Progenitor cell of endocrine pancreas (in vitro differentiated cells): ENCODE data around the gene CAMKMT. TPM values are rescaled to one million over a fixed set of nuclear protein-coding genes. Genes with fewer than 3 reads are reported as not detected.

Source experiments
- DNase-seq: peaks from one replicate; pipeline ENCODE4 v3.0.0; 2021; ENCODE audit warnings: low spot score; ENCODE audit not compliant: unreplicated experiment
- H3K27ac Mint-ChIP-seq: 2 replicates; pipeline ENCODE4 v1.8.0; 2021; ENCODE audit warnings: mild to moderate bottlenecking, moderate library complexity, mixed read lengths
- H3K27me3 Mint-ChIP-seq: 2 replicates; pipeline ENCODE4 v1.8.0; 2021; ENCODE audit warnings: mixed read lengths
- H3K36me3 Mint-ChIP-seq: 2 replicates; pipeline ENCODE4 v1.8.0; 2022; ENCODE audit warnings: mixed read lengths; ENCODE audit not compliant: insufficient read depth
- H3K4me1 Mint-ChIP-seq: 2 replicates; pipeline ENCODE4 v1.8.0; 2021; ENCODE audit warnings: low read depth, mixed read lengths
- H3K4me3 Mint-ChIP-seq: 2 replicates; pipeline ENCODE4 v1.8.0; 2021; ENCODE audit warnings: low read depth, mild to moderate bottlenecking, moderate library complexity, mixed read lengths
- H3K9me3 Mint-ChIP-seq: 2 replicates; pipeline ENCODE4 v1.8.0; 2021; ENCODE audit warnings: low read depth, mixed read lengths
- total RNA-seq: library from RNA; stranded (reverse); gene quantifications from 2 replicates; pipeline ENCODE4 v1.2.1, GENCODE V29; 2021
- TF ChIP-seq, protein P1 (sequence below): fragments of 200-600 bp; sonication (generic); IDR thresholded peaks from one replicate; pipeline ENCODE4 v1.5.0; 2021; ENCODE audit warnings: antibody characterized with exemption, mild to moderate bottlenecking; ENCODE audit not compliant: unreplicated experiment

CAMKMT gene
- total RNA-seq, 1 donor from 2014 or later, result 20.3 TPM

GRCh38 chr2:44354761-44355160 is 7.0 kb upstream of the CAMKMT start:
- Mint-ChIP-seq H3K9me3 (no peaks in the 10 kb centered on the region), H3K4me1 (peaks cover 2% of the 10 kb centered on the region), H3K27ac (no peak overlapping the region), H3K27me3 (no peaks in the 10 kb centered on the region), H3K36me3 (peaks cover 4% of the 10 kb centered on the region), H3K4me3 (no peak overlapping the region)
- TF ChIP-seq, protein P1, sequence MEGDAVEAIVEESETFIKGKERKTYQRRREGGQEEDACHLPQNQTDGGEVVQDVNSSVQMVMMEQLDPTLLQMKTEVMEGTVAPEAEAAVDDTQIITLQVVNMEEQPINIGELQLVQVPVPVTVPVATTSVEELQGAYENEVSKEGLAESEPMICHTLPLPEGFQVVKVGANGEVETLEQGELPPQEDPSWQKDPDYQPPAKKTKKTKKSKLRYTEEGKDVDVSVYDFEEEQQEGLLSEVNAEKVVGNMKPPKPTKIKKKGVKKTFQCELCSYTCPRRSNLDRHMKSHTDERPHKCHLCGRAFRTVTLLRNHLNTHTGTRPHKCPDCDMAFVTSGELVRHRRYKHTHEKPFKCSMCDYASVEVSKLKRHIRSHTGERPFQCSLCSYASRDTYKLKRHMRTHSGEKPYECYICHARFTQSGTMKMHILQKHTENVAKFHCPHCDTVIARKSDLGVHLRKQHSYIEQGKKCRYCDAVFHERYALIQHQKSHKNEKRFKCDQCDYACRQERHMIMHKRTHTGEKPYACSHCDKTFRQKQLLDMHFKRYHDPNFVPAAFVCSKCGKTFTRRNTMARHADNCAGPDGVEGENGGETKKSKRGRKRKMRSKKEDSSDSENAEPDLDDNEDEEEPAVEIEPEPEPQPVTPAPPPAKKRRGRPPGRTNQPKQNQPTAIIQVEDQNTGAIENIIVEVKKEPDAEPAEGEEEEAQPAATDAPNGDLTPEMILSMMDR, result no peak
- no peak for DNase-seq

DNA sequence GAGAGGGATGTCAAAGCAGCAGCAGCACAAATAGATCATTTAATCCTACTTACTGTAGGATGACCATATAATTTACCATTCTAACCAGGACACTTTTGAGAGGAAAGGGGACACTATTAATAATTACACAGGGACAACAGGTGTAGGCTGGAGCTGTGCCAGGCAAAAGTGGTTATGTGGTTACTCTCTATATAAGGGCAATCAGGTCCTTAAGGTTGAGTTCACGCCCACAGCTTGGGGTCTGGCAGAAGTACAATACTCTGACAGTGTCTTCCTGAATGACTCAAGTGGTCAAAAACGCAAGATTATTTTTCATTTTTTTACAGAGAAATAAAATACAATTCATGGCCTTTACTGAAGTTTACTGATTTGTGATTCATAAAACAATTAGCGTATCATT is 3.2 kb upstream of the CAMKMT start:
- peaks cover 4% of the 10 kb centered on the region for H3K36me3 Mint-ChIP-seq
- no peak overlapping the region for H3K27ac Mint-ChIP-seq
- DNase-seq, result no peak
- H3K9me3 Mint-ChIP-seq, result no peaks in the 10 kb centered on the region
- H3K27me3 Mint-ChIP-seq, result no peaks in the 10 kb centered on the region
- peaks cover 11% of the 10 kb centered on the region for H3K4me1 Mint-ChIP-seq
- H3K4me3 Mint-ChIP-seq, result no peak overlapping the region
- TF ChIP-seq, protein P1, result no peak

- DNase-seq, result no peak
- Mint-ChIP-seq H3K4me1 (peaks cover 11% of the 10 kb centered on the region), H3K4me3 (peak overlapping the region; percentile 98), H3K27ac (peak overlapping the region; percentile 100), H3K27me3 (no peaks in the 10 kb centered on the region), H3K36me3 (no peaks in the 10 kb centered on the region), H3K9me3 (no peaks in the 10 kb centered on the region)
- TF ChIP-seq, protein P1, result no peak
These were observed 908 bp upstream of the CAMKMT start for GRCh38 chr2:44360749-44361329.

DNA sequence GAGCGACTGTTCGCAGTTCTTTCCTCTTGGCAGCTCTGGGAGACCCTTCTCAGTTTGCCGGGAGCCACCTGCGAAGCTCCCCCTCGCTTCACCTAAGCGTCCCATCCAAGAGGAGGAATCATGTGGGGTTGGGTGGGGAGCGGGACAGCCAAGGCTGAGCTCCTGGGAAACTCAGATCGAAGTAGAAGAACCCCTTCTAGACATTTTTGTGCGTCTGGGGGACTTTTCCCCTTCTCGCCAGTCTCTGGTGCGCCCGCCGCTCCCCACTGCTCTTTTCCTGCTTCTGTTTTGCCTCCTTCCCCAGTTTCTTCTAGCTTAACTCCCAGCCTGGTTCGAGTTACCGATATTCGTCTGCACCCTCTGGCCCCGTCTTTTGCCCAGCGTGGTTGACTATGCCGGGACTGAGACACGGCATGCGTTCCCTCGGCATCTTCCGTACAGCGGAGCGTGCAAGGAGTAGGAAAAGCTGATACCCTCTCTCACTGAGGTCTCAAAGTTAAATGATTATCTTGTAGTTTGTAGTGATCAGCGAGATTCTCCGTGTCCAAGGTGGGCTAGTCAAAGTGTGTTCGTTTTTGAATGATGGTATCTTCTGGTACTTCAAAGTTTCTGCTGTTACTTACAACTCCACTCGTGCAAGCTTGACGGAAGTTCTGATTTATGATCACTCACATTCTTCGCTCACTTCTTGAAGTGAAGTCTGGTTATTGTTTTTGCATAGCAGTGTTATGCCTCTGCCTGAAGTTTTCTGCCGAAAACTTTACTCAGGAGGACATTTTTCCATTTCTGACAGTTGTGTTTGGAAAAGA is 664 bp downstream of the CAMKMT start:
- TF ChIP-seq, protein P1, result no peak
- no peaks in the 10 kb centered on the region for H3K9me3 Mint-ChIP-seq
- DNase-seq, result no peak
- no peaks in the 10 kb centered on the region for H3K36me3 Mint-ChIP-seq
- peak overlapping the region; percentile 100 for H3K27ac Mint-ChIP-seq
- peak overlapping the region; percentile 98 for H3K4me3 Mint-ChIP-seq
- no peaks in the 10 kb centered on the region for H3K27me3 Mint-ChIP-seq
- peaks cover 11% of the 10 kb centered on the region for H3K4me1 Mint-ChIP-seq

DNA sequence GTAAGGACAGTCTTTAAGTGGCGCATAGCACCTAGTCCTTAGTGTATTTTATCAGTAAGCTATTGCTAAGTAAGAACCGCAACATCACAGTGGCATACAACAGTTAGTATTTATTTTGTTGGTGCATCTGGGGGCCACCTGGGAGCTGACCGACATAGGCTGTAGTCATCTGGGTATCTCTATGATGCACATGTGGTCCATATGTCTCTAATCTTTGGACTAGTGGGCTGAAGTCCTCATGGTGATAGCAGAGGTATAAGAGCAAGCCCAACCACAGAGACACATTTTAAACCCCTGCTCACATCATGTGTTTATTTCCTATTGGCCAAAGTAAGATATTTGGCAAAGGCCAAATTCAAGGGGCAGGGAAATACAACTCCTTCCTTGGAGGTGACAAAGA is 2.9 kb downstream of the CAMKMT start:
- TF ChIP-seq, protein P1, result no peak
- Mint-ChIP-seq H3K36me3 (no peaks in the 10 kb centered on the region), H3K9me3 (no peaks in the 10 kb centered on the region)

More for the DNA sequence above, 2.9 kb downstream of the CAMKMT start:
- Mint-ChIP-seq H3K4me3 (peak overlapping the region; percentile 6), H3K4me1 (peaks cover 10% of the 10 kb centered on the region), H3K27ac (no peak overlapping the region), H3K27me3 (no peaks in the 10 kb centered on the region)
- DNase-seq, result no peak
